HG03095 (cell line): ENCODE data around the gene FDX1.

Source experiments
- ATAC-seq: cut with Tn5 transposase; IDR thresholded peaks from one replicate; pipeline ENCODE4 v1.9.1; 2021; ENCODE audit warnings: moderate library complexity; ENCODE audit not compliant: unreplicated experiment

The FDX1 gene

GRCh38 chr11:110507328-110507727, 77.6 kb downstream of the FDX1 start:
- no peak for ATAC-seq

GRCh38 chr11:110508786-110509185, 79.0 kb downstream of the FDX1 start:
- no peak for ATAC-seq

- ATAC-seq: no peak
Observed at GRCh38 chr11:110509472-110509871, 79.7 kb downstream of the FDX1 start.

- no peak for ATAC-seq
Observed at GRCh38 chr11:110512026-110512425, 82.3 kb downstream of the FDX1 start.

- ATAC-seq: no peak
Observed at GRCh38 chr11:110513259-110513801, 83.6 kb downstream of the FDX1 start.

DNA sequence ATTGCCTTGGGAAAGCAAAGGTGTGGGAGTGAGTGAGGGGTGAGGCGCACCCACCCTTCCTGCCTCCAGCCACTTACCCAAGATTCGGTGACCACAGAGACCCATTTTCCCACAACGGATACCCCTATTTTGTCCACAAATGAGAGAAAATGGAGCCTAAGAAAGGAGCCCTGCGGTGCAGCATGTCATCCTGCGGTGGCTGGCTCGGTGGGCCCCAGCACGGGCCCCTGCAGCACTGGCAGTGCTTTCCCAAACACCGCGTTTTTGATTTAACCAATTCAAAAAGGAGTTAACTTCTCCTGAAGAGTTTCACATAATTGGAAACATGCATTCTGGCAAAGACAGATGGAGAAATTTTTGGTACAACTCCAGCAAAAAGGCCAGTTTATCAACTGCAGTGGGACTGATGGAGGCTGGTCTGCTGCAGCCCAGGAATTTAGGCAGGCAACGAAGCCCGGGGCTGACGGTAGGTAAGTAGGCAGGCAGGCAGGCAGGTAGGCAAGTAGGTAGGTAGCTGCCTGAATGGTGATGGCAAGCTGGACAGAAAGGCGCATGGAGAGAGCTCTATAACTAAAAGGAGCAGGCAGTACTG, 84.2 kb downstream of the FDX1 start:
- ATAC-seq: no peak
